GM19239 (cell line): ENCODE measurements around the gene PRDM15.

Experiments
- DNase-seq: peaks from one replicate; pipeline ENCODE4 v3.0.0; 2011; ENCODE audit warnings: low spot score; ENCODE audit not compliant: insufficient read length
- FAIRE-seq: peaks from 2 replicates; lab custom pipeline; 2011; peaks lifted over from hg19 to GRCh38; lab: Jason Lieb, UNC

PRDM15 gene, protein sequence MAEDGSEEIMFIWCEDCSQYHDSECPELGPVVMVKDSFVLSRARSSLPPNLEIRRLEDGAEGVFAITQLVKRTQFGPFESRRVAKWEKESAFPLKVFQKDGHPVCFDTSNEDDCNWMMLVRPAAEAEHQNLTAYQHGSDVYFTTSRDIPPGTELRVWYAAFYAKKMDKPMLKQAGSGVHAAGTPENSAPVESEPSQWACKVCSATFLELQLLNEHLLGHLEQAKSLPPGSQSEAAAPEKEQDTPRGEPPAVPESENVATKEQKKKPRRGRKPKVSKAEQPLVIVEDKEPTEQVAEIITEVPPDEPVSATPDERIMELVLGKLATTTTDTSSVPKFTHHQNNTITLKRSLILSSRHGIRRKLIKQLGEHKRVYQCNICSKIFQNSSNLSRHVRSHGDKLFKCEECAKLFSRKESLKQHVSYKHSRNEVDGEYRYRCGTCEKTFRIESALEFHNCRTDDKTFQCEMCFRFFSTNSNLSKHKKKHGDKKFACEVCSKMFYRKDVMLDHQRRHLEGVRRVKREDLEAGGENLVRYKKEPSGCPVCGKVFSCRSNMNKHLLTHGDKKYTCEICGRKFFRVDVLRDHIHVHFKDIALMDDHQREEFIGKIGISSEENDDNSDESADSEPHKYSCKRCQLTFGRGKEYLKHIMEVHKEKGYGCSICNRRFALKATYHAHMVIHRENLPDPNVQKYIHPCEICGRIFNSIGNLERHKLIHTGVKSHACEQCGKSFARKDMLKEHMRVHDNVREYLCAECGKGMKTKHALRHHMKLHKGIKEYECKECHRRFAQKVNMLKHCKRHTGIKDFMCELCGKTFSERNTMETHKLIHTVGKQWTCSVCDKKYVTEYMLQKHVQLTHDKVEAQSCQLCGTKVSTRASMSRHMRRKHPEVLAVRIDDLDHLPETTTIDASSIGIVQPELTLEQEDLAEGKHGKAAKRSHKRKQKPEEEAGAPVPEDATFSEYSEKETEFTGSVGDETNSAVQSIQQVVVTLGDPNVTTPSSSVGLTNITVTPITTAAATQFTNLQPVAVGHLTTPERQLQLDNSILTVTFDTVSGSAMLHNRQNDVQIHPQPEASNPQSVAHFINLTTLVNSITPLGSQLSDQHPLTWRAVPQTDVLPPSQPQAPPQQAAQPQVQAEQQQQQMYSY

GRCh38 chr21:41879190-41879998 lies at the start of gene PRDM15:
Gene PRDM15 (minus strand): TSS chr21:41879344. CDS start chr21:41860363, 18,981 bp downstream.
- FAIRE-seq (no peak), DNase-seq (peak; percentile 89)

- DNase-seq = peak; percentile 29
- FAIRE-seq = peak; percentile 68
Observed at GRCh38 chr21:41928621-41929220, 49.6 kb upstream of the PRDM15 start.

DNA sequence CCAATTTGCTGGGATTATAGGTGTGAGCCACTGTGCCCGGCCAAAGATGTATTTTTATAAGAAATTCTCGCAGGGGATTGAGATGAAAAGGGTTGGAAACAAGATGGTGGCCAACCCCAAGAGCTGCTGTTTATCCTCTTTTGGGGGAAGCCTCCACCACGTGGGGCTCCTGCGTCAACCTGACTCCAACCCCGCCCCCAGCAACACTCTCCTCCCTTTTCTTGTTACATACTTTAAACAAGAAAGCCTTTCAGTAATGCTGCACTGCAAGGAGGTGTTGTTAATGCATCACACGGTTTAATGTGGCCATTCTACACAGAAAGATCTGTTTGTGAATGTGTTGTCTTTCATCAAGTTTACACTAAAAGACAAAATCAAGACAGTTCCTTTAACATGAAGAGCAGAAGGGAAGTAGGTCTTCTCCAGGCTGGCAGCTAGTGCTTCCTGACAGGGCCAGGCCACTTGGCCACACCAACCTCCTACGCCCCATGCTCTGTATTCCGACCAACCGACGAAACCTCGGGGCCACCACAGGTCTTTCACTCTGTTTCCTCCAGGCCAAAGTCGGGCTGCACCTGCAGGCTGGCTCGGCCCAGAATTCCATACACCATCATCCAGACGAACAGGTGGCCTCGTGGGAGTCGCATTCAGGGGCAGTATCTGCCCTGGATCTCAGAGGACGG lies 48.7 kb upstream of the PRDM15 start:
- FAIRE-seq (peak; percentile 39), DNase-seq (no peak)

DNA sequence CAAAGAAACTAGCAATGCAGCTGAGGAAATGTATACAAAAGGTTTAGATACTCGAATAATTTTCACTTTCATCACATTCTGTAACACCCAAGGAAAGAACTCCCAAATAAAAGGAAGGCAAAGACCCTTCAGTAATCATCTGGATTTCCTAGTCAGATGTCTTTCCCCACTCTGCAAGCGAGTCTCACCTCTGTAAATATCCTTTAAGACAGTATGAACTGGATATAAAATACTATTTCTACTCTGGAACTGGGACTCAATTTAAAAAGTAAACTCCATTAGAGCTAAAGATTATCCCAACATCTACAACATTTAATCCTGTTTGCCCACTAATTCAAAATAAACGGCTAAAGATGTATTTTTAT lies 47.6 kb upstream of the PRDM15 start:
- FAIRE-seq (no peak), DNase-seq (no peak)

- DNase-seq (peak; percentile 51), FAIRE-seq (peak; percentile 99)
Observed at GRCh38 chr21:41926117-41926806, 47.1 kb upstream of the PRDM15 start.

GRCh38 chr21:41925767-41926116 lies 46.6 kb upstream of the PRDM15 start:
- FAIRE-seq (no peak), DNase-seq (no peak)

GRCh38 chr21:41924368-41924754 lies 45.2 kb upstream of the PRDM15 start:
- no peak for FAIRE-seq
- no peak for DNase-seq

DNA sequence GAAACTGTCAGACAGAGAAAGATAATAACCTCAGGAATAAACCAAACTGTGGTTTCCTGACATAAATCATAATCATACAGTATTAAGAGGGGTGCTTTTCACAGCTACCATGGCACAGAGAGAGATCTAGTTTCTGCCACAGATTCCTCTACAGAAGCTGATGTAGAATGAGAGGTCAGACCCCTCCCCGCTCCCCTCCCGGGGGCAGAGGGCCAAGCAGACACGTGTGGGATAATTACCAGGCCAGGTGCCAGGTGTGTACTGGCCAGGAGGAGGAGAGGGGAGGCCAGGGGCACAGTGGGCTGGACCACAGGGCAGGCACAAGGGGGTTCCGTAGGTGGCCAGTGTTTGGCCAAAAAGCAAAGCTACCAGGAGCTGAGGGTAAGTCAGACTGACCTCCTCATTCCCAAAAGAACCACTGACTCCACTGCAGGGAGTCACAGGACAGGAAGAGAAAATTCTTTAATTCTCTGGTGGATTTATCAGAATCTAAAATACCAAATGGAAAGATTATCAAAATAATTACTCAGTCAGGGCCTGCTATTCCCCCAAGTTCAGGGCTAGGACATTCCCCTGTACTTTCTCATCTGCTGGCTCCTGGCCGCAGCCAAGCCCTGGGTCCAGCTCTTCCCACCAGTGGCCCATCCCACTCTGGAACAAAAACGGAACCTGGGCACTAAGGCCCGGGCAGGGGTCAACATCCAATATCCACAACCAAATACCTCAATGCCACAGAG lies 44.7 kb upstream of the PRDM15 start:
- peak; percentile 18 for FAIRE-seq
- DNase-seq = no peak

- FAIRE-seq (no peak), DNase-seq (no peak)
Observed at GRCh38 chr21:41923186-41923585, 44.0 kb upstream of the PRDM15 start.

- FAIRE-seq = peak; percentile 53
- peak; percentile 52 for DNase-seq
Observed at GRCh38 chr21:41921021-41921420, 41.9 kb upstream of the PRDM15 start.

DNA sequence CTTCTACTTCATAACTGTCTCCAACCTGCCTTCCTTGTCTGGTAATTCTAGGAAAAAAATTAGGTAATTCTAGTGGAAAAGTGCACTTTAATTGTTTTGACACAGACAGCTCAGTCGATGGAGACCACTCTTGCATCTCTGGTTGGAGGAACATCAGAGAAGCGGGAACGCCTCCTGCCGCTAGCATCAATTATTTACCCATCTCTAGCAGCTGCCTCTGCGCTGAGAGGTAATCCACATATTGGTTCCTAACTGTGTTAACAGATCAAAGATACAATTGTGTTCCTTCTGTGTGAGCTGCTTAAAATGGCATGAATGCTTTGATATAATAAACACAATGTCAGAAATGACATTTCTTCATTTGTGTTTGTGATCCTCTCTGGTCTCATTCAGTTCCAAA lies 41.3 kb upstream of the PRDM15 start:
- DNase-seq (no peak), FAIRE-seq (no peak)

GRCh38 chr21:41919666-41920398 lies 40.7 kb upstream of the PRDM15 start:
- no peak for DNase-seq
- no peak for FAIRE-seq

GRCh38 chr21:41918561-41919358 lies 39.6 kb upstream of the PRDM15 start:
- FAIRE-seq = no peak
- no peak for DNase-seq

GRCh38 chr21:41917531-41917930 lies 38.4 kb upstream of the PRDM15 start:
- DNase-seq (no peak), FAIRE-seq (no peak)

DNA sequence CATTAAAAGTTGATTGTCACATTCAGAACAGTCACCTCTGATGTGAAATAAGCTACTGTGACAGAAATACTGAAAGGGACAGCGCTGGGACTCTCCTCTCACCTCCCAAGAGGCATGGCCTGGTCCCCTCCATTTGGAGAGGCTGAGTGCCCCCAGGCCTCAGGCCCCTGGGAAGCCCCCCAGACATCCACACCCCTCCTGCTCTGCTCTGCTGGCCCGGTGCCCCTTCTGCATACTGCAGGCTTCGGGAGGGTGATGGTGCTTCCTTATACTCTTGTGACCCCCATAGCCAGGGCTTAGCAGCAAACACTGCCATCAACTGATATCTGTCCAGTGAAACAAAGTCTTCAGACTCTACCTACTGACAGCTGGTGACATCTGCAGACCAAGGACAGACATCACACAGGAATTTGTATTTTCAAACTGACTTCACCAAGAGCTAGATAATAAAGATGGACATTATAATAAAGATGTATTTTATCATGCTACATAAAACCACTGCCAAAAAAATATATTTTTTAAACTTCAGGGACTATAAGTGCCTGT lies 37.8 kb upstream of the PRDM15 start:
- no peak for DNase-seq
- FAIRE-seq = no peak

DNA sequence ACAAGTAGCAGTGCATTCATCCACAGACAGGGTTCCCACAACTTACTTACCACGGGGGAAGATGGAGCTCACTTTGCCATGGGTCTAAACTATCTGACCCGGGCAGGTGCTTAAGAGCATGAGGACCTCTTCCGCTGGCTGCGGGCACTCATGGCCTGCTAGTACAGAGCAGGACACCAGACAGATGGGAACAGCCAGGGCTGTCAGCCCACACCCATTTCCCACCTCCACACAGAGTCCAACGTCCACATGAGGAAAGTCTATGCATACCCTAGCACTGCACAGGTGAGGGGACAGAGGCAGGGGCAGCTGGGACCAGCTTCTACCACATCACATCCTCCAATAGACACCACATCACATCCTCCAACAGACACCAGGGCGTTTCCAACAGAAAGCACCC lies 35.8 kb upstream of the PRDM15 start:
- FAIRE-seq (no peak), DNase-seq (no peak)
